Epithelial cell of proximal tubule (primary cell): Measurements from ENCODE around the gene MAPK13. TPM values are rescaled to one million over a fixed set of nuclear protein-coding genes. Genes with fewer than 3 reads are reported as not detected.

Experiments
- DNase-seq: peaks from one replicate; pipeline ENCODE4 v3.0.0-alpha.2; 2011; ENCODE audit warnings: low read depth
- H3K4me3 ChIP-seq: 2 replicates; pipeline ENCODE4 v1.5.1; 2011; ENCODE audit warnings: low read depth, mild to moderate bottlenecking, low read length
- total RNA-seq: library from RNA; depleted of rRNA; stranded (reverse); fragments of >200 nt; gene quantifications from 2 replicates; pipeline ENCODE4 v1.2.3, GENCODE V29; 2015
- TF ChIP-seq, protein P1 (sequence below): conservative IDR thresholded peaks from 2 replicates; pipeline ENCODE4 v1.5.1; 2012; ENCODE audit warnings: low read depth, mild to moderate bottlenecking, low read length

Gene MAPK13
- total RNA-seq, 1 donor from 2014 or later = 44.6 TPM

DNA sequence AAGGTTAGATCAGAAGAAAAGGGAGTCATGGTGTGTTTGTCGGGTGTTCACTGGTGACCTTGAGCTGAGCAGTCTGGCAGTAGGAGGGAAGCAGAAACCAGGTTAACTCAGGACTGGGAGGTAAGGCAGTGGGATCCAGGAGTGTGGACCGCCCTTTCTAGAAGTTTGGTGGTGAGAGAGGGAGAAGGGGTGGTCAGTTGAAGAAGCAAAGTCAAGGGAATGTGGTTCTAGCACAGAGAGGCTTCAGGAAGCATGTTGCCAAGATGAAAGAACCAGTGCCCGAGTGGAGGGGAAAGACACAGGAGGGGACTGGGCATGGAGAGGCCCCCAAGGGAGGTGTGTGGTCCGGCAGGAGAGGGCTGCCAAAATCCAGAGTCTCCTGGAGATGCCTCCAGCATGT, 3.6 kb downstream of the MAPK13 start:
- no peak for DNase-seq
- H3K4me3 ChIP-seq = no peak overlapping the region
- TF ChIP-seq, protein P1, sequence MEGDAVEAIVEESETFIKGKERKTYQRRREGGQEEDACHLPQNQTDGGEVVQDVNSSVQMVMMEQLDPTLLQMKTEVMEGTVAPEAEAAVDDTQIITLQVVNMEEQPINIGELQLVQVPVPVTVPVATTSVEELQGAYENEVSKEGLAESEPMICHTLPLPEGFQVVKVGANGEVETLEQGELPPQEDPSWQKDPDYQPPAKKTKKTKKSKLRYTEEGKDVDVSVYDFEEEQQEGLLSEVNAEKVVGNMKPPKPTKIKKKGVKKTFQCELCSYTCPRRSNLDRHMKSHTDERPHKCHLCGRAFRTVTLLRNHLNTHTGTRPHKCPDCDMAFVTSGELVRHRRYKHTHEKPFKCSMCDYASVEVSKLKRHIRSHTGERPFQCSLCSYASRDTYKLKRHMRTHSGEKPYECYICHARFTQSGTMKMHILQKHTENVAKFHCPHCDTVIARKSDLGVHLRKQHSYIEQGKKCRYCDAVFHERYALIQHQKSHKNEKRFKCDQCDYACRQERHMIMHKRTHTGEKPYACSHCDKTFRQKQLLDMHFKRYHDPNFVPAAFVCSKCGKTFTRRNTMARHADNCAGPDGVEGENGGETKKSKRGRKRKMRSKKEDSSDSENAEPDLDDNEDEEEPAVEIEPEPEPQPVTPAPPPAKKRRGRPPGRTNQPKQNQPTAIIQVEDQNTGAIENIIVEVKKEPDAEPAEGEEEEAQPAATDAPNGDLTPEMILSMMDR = no peak

DNA sequence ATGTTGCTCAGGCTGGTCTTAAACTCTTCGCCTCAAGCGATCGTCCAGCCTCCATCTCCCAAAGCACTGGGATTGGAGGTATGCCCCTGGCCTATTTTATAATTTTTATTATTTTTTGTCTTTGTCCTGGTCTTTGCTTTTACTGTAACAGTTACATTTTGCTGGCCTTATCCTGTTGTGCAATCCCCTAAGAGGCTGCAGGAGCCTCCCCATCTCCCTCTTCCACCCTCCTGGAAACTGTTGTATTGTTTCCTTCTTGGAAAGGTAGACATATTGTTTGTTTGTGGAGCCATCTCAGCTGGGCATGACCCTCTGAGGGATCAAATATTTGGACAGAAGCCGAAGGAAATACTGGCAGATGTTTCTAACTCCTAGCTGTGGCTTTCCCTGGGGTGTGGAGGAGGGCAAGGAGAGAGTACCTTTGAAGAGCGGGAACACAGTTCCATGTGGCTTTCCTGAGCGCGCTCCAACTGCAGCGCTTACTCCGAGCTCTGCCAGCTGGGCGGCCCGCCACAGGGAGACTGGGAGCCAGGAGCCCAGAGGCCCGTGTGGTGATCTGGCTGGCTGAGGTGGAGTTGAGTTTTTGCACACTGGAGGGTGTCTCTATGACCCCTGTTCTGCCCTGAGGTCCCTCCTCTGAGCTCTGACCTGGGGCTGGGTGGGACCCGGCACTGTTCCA, 4.9 kb downstream of the MAPK13 start:
- H3K4me3 ChIP-seq = no peak overlapping the region
- TF ChIP-seq, protein P1 = no peak
- no peak for DNase-seq

DNA sequence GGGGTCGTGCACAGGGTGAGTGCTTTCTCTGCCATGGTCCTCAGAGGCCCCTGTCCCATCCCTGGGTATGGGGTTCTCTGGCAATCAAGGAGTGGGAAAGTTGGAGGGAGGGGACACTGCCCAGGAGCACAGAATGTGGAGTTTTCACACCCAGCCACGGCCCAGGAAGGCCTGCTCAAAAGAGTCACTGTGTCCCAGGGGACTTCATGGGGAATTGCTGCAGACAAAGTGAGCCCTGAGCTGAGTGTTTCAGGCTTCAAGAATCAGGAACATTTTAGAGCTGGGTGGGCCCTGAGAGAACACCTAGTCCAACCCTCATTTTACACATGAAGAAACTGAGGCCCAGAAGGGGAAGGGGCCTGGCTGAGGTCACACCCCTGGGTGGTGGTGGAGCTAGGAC, 5.7 kb downstream of the MAPK13 start:
- no peak overlapping the region for H3K4me3 ChIP-seq
- TF ChIP-seq, protein P1 = no peak
- DNase-seq = no peak

DNA sequence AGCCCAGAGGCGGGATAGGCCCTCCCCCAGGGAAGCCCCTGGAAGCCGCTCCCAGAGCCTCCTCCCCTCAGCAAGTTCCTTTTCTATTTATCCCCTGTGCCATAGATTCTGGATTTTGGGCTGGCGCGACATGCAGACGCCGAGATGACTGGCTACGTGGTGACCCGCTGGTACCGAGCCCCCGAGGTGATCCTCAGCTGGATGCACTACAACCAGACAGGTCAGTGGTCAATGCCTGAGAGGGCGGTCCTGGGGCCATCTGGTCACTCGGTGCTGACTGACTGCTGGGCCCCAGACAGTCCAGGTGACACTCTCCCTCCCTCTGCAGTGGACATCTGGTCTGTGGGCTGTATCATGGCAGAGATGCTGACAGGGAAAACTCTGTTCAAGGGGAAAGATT, 6.2 kb downstream of the MAPK13 start:
- TF ChIP-seq, protein P1 = no peak
- no peak for DNase-seq
- H3K4me3 ChIP-seq = no peak overlapping the region

DNA sequence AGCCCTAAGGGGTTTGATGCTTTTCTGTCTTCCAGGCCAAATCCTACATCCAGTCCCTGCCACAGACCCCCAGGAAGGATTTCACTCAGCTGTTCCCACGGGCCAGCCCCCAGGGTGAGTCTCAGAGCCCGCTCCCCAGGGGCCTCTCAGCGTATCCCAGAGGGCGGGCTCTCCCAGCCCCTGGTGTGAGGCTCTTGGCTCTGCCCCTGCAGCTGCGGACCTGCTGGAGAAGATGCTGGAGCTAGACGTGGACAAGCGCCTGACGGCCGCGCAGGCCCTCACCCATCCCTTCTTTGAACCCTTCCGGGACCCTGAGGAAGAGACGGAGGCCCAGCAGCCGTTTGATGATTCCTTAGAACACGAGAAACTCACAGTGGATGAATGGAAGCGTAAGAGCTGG, 8.4 kb downstream of the MAPK13 start:
- H3K4me3 ChIP-seq = no peak overlapping the region
- TF ChIP-seq, protein P1 = no peak
- DNase-seq = no peak

DNA sequence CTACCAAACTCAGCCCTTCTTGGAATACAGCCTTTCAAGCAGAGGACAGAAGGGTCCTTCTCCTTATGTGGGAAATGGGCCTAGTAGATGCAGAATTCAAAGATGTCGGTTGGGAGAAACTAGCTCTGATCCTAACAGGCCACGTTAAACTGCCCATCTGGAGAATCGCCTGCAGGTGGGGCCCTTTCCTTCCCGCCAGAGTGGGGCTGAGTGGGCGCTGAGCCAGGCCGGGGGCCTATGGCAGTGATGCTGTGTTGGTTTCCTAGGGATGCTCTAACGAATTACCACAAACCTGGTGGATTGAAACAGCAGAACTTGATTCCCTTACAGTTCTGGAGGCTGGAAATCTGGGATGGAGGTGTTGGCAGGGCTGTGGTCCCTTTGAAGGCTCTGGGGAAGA, 9.1 kb downstream of the MAPK13 start:
- TF ChIP-seq, protein P1 = peak; percentile 43
- H3K4me3 ChIP-seq = no peak overlapping the region
- DNase-seq = no peak
